Upper lobe of left lung (tissue), 4 donors: Measurements from ENCODE around the gene POP7.

Experiments used
- EP300 ChIP-seq, 4 donors: sonication (generic); formaldehyde crosslinking; IDR thresholded peaks; one replicate each; pipeline ENCODE4 v1.5.1; 2017; ENCODE audit warnings: antibody characterized with exemption in 4 of 4, control low read depth in 2 of 4
- POLR2A ChIP-seq, 4 donors: fragments of 450-650 bp; IDR thresholded peaks; one replicate each; pipeline ENCODE4 v1.5.1; 2016 to 2017; ENCODE audit warnings: antibody characterized with exemption in 4 of 4, mild to moderate bottlenecking in 2 of 4
- POLR2AphosphoS5 ChIP-seq, 2 donors: sonication (generic); formaldehyde crosslinking; IDR thresholded peaks; one replicate each; pipeline ENCODE4 v1.5.1; 2017; ENCODE audit warnings: antibody characterized with exemption in 2 of 2
- TF ChIP-seq, protein P1 (sequence below), 6 experiments: fragments of 450-650 bp in 4 of 6; fragments of 200-600 bp in 2 of 6; sonication (generic) in 2 of 6; IDR thresholded peaks; one replicate each; pipeline ENCODE4 v1.5.1; 2016 to 2019; ENCODE audit warnings: antibody characterized with exemption in 6 of 6

DNA sequence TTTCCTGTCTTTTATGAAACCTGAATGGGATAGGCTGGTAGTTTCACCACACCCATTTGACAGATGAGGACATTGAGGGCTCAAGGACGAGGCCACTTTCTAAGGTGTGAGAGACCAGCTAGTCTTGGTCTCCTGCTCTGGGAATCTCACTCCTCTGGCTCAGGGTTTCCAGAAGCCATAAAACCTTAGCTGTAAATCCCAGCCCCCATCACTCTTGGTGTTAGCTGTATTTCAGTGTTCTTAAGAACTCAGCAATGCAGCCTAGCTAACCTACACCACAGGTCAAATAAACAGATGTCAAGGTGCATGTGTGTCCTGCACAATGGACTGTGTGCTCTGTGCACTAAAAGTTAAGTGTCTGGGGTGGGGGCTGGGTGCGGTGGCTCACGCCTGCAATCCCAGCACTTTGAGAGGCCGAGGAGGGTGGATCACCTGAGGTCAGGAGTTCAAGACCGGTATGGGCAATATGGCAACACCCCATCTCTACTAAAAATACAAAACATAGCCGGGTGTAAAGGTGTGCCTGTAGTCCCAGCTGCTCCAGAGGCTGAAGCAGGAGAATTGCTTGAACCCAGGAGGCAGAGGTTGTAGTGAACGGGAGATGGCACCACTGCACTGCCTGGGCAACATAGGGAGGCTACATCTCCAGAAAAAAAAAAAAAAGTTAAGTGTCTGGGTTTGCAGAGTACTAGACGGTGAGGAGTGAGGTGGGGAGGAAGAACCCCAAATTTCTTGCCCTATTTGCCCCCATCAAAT, 13.8 kb downstream of the POP7 start:
- TF ChIP-seq POLR2A (IDR thresholded peaks at IDR 0.05) (no peak), POLR2AphosphoS5 (IDR thresholded peaks at IDR 0.05) (no peak), EP300 (IDR thresholded peaks at IDR 0.05) (no peak)
- TF ChIP-seq, protein P1, sequence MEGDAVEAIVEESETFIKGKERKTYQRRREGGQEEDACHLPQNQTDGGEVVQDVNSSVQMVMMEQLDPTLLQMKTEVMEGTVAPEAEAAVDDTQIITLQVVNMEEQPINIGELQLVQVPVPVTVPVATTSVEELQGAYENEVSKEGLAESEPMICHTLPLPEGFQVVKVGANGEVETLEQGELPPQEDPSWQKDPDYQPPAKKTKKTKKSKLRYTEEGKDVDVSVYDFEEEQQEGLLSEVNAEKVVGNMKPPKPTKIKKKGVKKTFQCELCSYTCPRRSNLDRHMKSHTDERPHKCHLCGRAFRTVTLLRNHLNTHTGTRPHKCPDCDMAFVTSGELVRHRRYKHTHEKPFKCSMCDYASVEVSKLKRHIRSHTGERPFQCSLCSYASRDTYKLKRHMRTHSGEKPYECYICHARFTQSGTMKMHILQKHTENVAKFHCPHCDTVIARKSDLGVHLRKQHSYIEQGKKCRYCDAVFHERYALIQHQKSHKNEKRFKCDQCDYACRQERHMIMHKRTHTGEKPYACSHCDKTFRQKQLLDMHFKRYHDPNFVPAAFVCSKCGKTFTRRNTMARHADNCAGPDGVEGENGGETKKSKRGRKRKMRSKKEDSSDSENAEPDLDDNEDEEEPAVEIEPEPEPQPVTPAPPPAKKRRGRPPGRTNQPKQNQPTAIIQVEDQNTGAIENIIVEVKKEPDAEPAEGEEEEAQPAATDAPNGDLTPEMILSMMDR (IDR thresholded peaks at IDR 0.05): no peak
